Osteocyte (in vitro differentiated cells): ENCODE measurements around the gene APC2. TPM values are rescaled to one million over a fixed set of nuclear protein-coding genes. Genes with fewer than 3 reads are reported as not detected.

Experiments used
- DNase-seq: peaks from one replicate; pipeline ENCODE4 v3.0.0; 2021; ENCODE audit warnings: mixed read lengths; ENCODE audit not compliant: unreplicated experiment; ENCODE audit errors: extremely low spot score
- H3K27ac Mint-ChIP-seq: one replicate; pipeline ENCODE4 v1.8.0; 2021; ENCODE audit warnings: mild to moderate bottlenecking, mixed read lengths; ENCODE audit not compliant: unreplicated experiment
- H3K27me3 Mint-ChIP-seq: one replicate; pipeline ENCODE4 v1.8.0; 2021; ENCODE audit warnings: mixed read lengths; ENCODE audit not compliant: unreplicated experiment
- H3K36me3 Mint-ChIP-seq: one replicate; pipeline ENCODE4 v1.8.0; 2021; ENCODE audit warnings: mixed read lengths; ENCODE audit not compliant: unreplicated experiment
- H3K4me1 Mint-ChIP-seq: one replicate; pipeline ENCODE4 v1.8.0; 2021; ENCODE audit warnings: mixed read lengths; ENCODE audit not compliant: unreplicated experiment
- H3K4me3 Mint-ChIP-seq: one replicate; pipeline ENCODE4 v1.8.0; 2021; ENCODE audit warnings: mild to moderate bottlenecking, moderate library complexity, mixed read lengths; ENCODE audit not compliant: unreplicated experiment
- H3K9me3 Mint-ChIP-seq: one replicate; pipeline ENCODE4 v1.8.0; 2021; ENCODE audit warnings: mixed read lengths; ENCODE audit not compliant: unreplicated experiment
- total RNA-seq: library from RNA; stranded (reverse); gene quantifications from 2 replicates; pipeline ENCODE4 v1.2.1, GENCODE V29; 2021
- TF ChIP-seq, protein P1 (sequence below): fragments of 200-600 bp; sonication (generic); IDR thresholded peaks from 2 replicates; pipeline ENCODE4 v1.5.0; 2021; ENCODE audit warnings: antibody characterized with exemption, mild to moderate bottlenecking, moderate library complexity

The APC2 gene
- total RNA-seq, 1 donor from 2014 or later, result 1.2 TPM

DNA sequence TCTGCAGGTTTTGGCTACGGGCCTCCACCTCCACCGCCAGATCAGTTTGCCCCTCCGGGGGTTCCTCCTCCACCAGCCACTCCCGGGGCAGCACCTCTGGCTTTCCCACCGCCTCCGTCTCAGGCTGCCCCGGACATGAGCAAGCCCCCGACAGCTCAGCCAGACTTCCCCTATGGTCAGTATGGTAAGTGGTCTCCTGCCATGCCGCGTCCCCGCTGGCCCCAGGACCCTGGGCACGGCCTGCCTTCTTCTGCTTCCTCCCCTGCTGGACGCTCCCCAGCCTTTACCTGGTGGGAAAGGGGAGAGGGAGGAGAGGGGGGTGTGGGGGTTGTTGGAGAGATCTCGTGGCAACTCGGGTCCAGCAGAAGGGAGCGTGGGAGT is 17.4 kb upstream of the APC2 start:
- Mint-ChIP-seq H3K4me1 (no peaks in the 10 kb centered on the region), H3K4me3 (no peak overlapping the region), H3K27me3 (no peaks in the 10 kb centered on the region), H3K36me3 (peaks cover 6% of the 10 kb centered on the region), H3K27ac (no peak overlapping the region), H3K9me3 (no peaks in the 10 kb centered on the region)
- DNase-seq, result no peak
- TF ChIP-seq, protein P1, sequence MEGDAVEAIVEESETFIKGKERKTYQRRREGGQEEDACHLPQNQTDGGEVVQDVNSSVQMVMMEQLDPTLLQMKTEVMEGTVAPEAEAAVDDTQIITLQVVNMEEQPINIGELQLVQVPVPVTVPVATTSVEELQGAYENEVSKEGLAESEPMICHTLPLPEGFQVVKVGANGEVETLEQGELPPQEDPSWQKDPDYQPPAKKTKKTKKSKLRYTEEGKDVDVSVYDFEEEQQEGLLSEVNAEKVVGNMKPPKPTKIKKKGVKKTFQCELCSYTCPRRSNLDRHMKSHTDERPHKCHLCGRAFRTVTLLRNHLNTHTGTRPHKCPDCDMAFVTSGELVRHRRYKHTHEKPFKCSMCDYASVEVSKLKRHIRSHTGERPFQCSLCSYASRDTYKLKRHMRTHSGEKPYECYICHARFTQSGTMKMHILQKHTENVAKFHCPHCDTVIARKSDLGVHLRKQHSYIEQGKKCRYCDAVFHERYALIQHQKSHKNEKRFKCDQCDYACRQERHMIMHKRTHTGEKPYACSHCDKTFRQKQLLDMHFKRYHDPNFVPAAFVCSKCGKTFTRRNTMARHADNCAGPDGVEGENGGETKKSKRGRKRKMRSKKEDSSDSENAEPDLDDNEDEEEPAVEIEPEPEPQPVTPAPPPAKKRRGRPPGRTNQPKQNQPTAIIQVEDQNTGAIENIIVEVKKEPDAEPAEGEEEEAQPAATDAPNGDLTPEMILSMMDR, result no peak

GRCh38 chr19:1433119-1434039 is 16.5 kb upstream of the APC2 start:
- TF ChIP-seq, protein P1, result no peak

DNA sequence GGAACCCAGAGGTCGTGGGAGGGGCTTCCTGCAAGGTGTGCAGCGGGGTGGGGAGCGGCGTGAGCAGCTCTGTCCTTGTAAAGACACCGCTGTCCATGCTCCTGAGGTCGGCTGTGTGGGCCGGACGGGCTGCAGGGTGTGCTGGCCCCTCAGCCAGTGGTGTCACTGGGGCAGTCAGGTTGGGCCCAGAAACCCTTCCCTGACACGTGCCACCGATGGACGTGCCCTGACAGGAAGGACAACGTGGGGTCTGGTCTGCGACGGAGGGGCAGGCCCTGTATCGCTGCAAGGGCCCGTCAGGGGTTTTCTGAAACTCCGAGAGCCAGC is 15.9 kb upstream of the APC2 start:
- DNase-seq, result no peak
- Mint-ChIP-seq H3K27ac (no peak overlapping the region), H3K36me3 (peaks cover 6% of the 10 kb centered on the region), H3K9me3 (no peaks in the 10 kb centered on the region), H3K4me1 (peaks cover 10% of the 10 kb centered on the region), H3K27me3 (no peaks in the 10 kb centered on the region), H3K4me3 (no peak overlapping the region)
- TF ChIP-seq, protein P1, result no peak

More at GRCh38 chr19:1433119-1434039, 16.5 kb upstream of the APC2 start:
- Mint-ChIP-seq H3K9me3 (no peaks in the 10 kb centered on the region), H3K27ac (no peak overlapping the region), H3K27me3 (no peaks in the 10 kb centered on the region), H3K4me1 (peaks cover 8% of the 10 kb centered on the region), H3K4me3 (no peak overlapping the region), H3K36me3 (peaks cover 6% of the 10 kb centered on the region)
- DNase-seq, result no peak

DNA sequence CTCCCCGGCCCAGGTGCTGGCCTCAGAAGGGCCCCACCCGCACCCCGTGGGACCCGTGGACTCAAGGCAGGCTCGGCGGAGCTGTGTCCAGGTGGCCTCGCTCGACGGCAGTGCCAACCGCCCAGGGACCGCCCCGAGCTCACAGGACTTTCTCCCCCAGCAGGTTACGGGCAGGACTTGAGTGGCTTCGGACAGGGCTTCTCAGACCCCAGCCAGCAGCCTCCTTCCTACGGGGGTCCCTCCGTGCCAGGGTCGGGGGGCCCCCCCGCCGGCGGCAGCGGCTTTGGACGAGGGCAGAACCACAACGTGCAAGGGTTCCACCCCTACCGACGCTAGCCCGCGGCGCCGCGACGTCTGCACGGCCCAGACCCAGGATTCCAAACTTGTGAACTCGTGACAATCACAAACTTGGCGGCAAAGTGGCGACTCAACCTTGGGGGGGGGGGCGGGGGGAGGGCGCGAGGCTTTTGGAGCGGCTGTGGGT is 15.3 kb upstream of the APC2 start:
- Mint-ChIP-seq H3K27me3 (no peaks in the 10 kb centered on the region), H3K36me3 (peaks cover 6% of the 10 kb centered on the region), H3K4me3 (no peak overlapping the region), H3K27ac (no peak overlapping the region), H3K9me3 (no peaks in the 10 kb centered on the region), H3K4me1 (peaks cover 14% of the 10 kb centered on the region)
- TF ChIP-seq, protein P1, result no peak
- DNase-seq, result no peak

GRCh38 chr19:1435378-1435989 is 14.4 kb upstream of the APC2 start:
- peaks cover 20% of the 10 kb centered on the region for H3K4me1 Mint-ChIP-seq
- DNase-seq, result no peak
- TF ChIP-seq, protein P1, result no peak
- no peak overlapping the region for H3K27ac Mint-ChIP-seq
- H3K4me3 Mint-ChIP-seq, result no peak overlapping the region
- no peaks in the 10 kb centered on the region for H3K9me3 Mint-ChIP-seq
- H3K36me3 Mint-ChIP-seq, result peaks cover 10% of the 10 kb centered on the region
- no peaks in the 10 kb centered on the region for H3K27me3 Mint-ChIP-seq
